H1 (cell line): Measurements from ENCODE around the gene PCDHB10. TPM values are rescaled to one million over a fixed set of nuclear protein-coding genes. Genes with fewer than 3 reads are reported as not detected.
"Not testable (repeated sequence)": the region's sequence is repeated elsewhere in the genome, so short reads cannot be mapped to it uniquely, and the experiment has no call there.

ENCODE experiments used
- CTCF ChIA-PET: fragments of 300-600 bp; sonication (Branson Sonifier 250); formaldehyde crosslinking; loops from one replicate; lab custom pipeline; 2021; ENCODE audit not compliant: partially characterized antibody; lab: Charles Lee
- POLR2A ChIA-PET: fragments of 300-600 bp; sonication (Branson Sonifier 250); formaldehyde crosslinking; loops from one replicate; lab custom pipeline; 2021; ENCODE audit warnings: inconsistent platforms; ENCODE audit not compliant: partially characterized antibody; lab: Charles Lee
- DNase-seq, 2 experiments: peaks; one replicate each; pipeline versions ENCODE4 v3.0.0 to v3.0.0-alpha.2; 2010 to 2022; ENCODE audit warnings: low spot score in 2 of 2, low read depth in 1 of 2, mixed read lengths in 1 of 2
- FAIRE-seq: peaks from 2 replicates; lab custom pipeline; 2011; peaks lifted over from hg19 to GRCh38; lab: Jason Lieb, UNC
- H2AFZ ChIP-seq: 2 replicates; pipeline ENCODE4 v1.8.1; 2012; ENCODE audit warnings: low read length, inconsistent platforms
- H2AK5ac ChIP-seq: 2 replicates; pipeline ENCODE4 v1.6.1; 2013; ENCODE audit warnings: low read depth, low read length
- H2BK120ac ChIP-seq: replicated peaks from 2 replicates; pipeline ENCODE3; 2013; ENCODE audit warnings: low read depth, low read length, inconsistent platforms
- H2BK12ac ChIP-seq: 2 replicates; pipeline ENCODE4 v1.6.1; 2013; ENCODE audit warnings: low read depth, low read length
- H2BK15ac ChIP-seq: 2 replicates; pipeline ENCODE4 v1.6.1; 2013; ENCODE audit warnings: low read length
- H2BK20ac ChIP-seq: 2 replicates; pipeline ENCODE4 v1.6.1; 2013; ENCODE audit warnings: low read length
- H2BK5ac ChIP-seq: 2 replicates; pipeline ENCODE4 v1.6.1; 2013; ENCODE audit warnings: low read depth, low read length
- H3K14ac ChIP-seq: 2 replicates; pipeline ENCODE4 v1.6.1; 2013; ENCODE audit warnings: inconsistent platforms; ENCODE audit not compliant: insufficient read length
- H3K18ac ChIP-seq: 2 replicates; pipeline ENCODE4 v1.6.1; 2013; ENCODE audit warnings: low read length; ENCODE audit errors: extremely low read depth
- H3K23ac ChIP-seq: 2 replicates; pipeline ENCODE4 v1.6.1; 2013; ENCODE audit warnings: inconsistent platforms; ENCODE audit not compliant: insufficient read length
- H3K23me2 ChIP-seq: 2 replicates; pipeline ENCODE4 v1.6.1; 2013; ENCODE audit warnings: low read depth, low read length
- H3K27ac ChIP-seq: 2 replicates; pipeline ENCODE4 v1.6.1; 2011; ENCODE audit warnings: low read depth, low read length, inconsistent platforms
- H3K27me3 ChIP-seq, 4 experiments: replicated peaks in 1 of 4; 1 replicate in 1 of 4; 2 replicates in 3 of 4; pipeline versions ENCODE4 v1.6.1 to v1.8.1; 2011 to 2013; ENCODE audit warnings: low read length in 3 of 4, mild to moderate bottlenecking in 3 of 4, inconsistent platforms in 2 of 4, mixed read lengths in 2 of 4, moderate library complexity in 1 of 4; ENCODE audit not compliant: control insufficient read depth in 3 of 4, insufficient read depth in 3 of 4; ENCODE audit errors: extremely low read depth in 1 of 4
- H3K36me3 ChIP-seq, 4 experiments: 2 replicates each; pipeline versions ENCODE4 v1.6.1 to v1.8.1; 2011 to 2013; ENCODE audit warnings: mild to moderate bottlenecking in 4 of 4, low read length in 3 of 4, moderate library complexity in 2 of 4, control low read depth in 1 of 4, inconsistent platforms in 1 of 4; ENCODE audit not compliant: insufficient read depth in 4 of 4, control insufficient read depth in 2 of 4
- H3K4ac ChIP-seq: replicated peaks from 2 replicates; pipeline ENCODE3; 2013; ENCODE audit warnings: low read length, low read depth, mixed read lengths, inconsistent platforms; ENCODE audit not compliant: insufficient read length
- H3K4me1 ChIP-seq, 4 experiments: replicated peaks in 1 of 4; 1 replicate in 1 of 4; 2 replicates in 3 of 4; pipeline versions ENCODE4 v1.6.1 to v1.8.1; 2011 to 2013; ENCODE audit warnings: low read length in 3 of 4, inconsistent platforms in 2 of 4, mixed read lengths in 1 of 4; ENCODE audit not compliant: insufficient read depth in 4 of 4, control insufficient read depth in 3 of 4
- H3K4me2 ChIP-seq, 2 experiments: 2 replicates each; pipeline versions ENCODE4 v1.6.1 to v1.8.1; 2011 to 2013; ENCODE audit warnings: low read depth in 2 of 2, low read length in 2 of 2, control low read depth in 1 of 2, inconsistent platforms in 1 of 2, mild to moderate bottlenecking in 1 of 2; ENCODE audit not compliant: insufficient read depth in 1 of 2
- H3K4me3 ChIP-seq, 4 experiments: fragments of 200-600, 300-600 bp in 1 of 4; sonication (generic), shearing (Covaris generic), sonication (Bioruptor Twin) in 1 of 4; 2 replicates each; pipeline versions ENCODE4 v1.5.1 to v1.8.1; 2011 to 2016; ENCODE audit warnings: low read length in 4 of 4, low read depth in 3 of 4, control low read depth in 2 of 4, inconsistent platforms in 2 of 4, mild to moderate bottlenecking in 2 of 4, mixed read lengths in 1 of 4, moderate library complexity in 1 of 4; ENCODE audit not compliant: insufficient read depth in 2 of 4; ENCODE audit errors: extremely low read depth in 1 of 4
- H3K56ac ChIP-seq: replicated peaks from 2 replicates; pipeline ENCODE3; 2013; ENCODE audit warnings: low read depth, mild to moderate bottlenecking, mixed read lengths, low read length, inconsistent platforms; ENCODE audit not compliant: insufficient read length
- H3K79me1 ChIP-seq: 2 replicates; pipeline ENCODE4 v1.6.1; 2013; ENCODE audit warnings: low read depth, low read length, control low read depth
- H3K79me2 ChIP-seq, 2 experiments: 2 replicates each; pipeline versions ENCODE4 v1.6.1 to v1.8.1; 2012 to 2013; ENCODE audit warnings: low read length in 2 of 2, mild to moderate bottlenecking in 2 of 2, inconsistent platforms in 1 of 2; ENCODE audit not compliant: insufficient read depth in 2 of 2, control insufficient read depth in 1 of 2
- H3K9ac ChIP-seq, 4 experiments: replicated peaks in 1 of 4; 1 replicate in 1 of 4; 2 replicates in 3 of 4; pipeline versions ENCODE4 v1.6.1 to v1.8.1; 2011 to 2013; ENCODE audit warnings: low read depth in 3 of 4, low read length in 3 of 4, control low read depth in 2 of 4, mild to moderate bottlenecking in 2 of 4, moderate library complexity in 2 of 4, inconsistent platforms in 1 of 4; ENCODE audit errors: extremely low read depth in 1 of 4
- H3K9me3 ChIP-seq, 2 experiments: 2 replicates each; pipeline versions ENCODE4 v1.6.1 to v1.8.1; 2012 to 2013; ENCODE audit warnings: mild to moderate bottlenecking in 2 of 2, moderate library complexity in 2 of 2, control low read depth in 1 of 2, inconsistent platforms in 1 of 2, low read depth in 1 of 2, low read length in 1 of 2, mixed read lengths in 1 of 2; ENCODE audit not compliant: insufficient read depth in 2 of 2
- H4K20me1 ChIP-seq, 2 experiments: replicated peaks in 1 of 2; 2 replicates each; pipeline versions ENCODE3 to v1.8.1; 2011 to 2013; ENCODE audit warnings: inconsistent platforms in 2 of 2, low read length in 2 of 2, mild to moderate bottlenecking in 1 of 2; ENCODE audit not compliant: insufficient read depth in 2 of 2, control insufficient read depth in 1 of 2
- H4K5ac ChIP-seq: 2 replicates; pipeline ENCODE4 v1.6.1; 2013; ENCODE audit warnings: low read length, low read depth, mixed read lengths, inconsistent platforms; ENCODE audit not compliant: insufficient read length
- H4K8ac ChIP-seq: 2 replicates; pipeline ENCODE4 v1.8.0; 2013; ENCODE audit warnings: mild to moderate bottlenecking, moderate library complexity, low read length, inconsistent platforms; ENCODE audit not compliant: insufficient read depth; ENCODE audit errors: extremely low read depth
- H4K91ac ChIP-seq: replicated peaks from 2 replicates; pipeline ENCODE3; 2013; ENCODE audit warnings: low read length, mixed read lengths, inconsistent platforms; ENCODE audit not compliant: insufficient read length
- WGBS, 2 experiments: shearing (Covaris generic) in 1 of 2; methylation state at CpG; one replicate each; pipeline versions ENCODE4 v1.1.6 to v1.1.7; 2013 to 2015; ENCODE audit warnings: low lambda C conversion rate in 2 of 2, mixed read lengths in 2 of 2, inconsistent platforms in 1 of 2, low coverage in 1 of 2, missing lambda C conversion rate in 1 of 2; ENCODE audit not compliant: insufficient replicate concordance in 2 of 2, insufficient coverage in 1 of 2, insufficient read length in 1 of 2; ENCODE audit errors: extremely low coverage in 1 of 2, missing lambda C conversion rate in 1 of 2; 5-methylcytosine and 5-hydroxymethylcytosine counted together
- polyA plus RNA-seq, 7 experiments: library from polyadenylated mRNA; depleted of rRNA in 3 of 7; stranded (reverse) in 5 of 7; unstranded in 2 of 7; fragments of >200 nt in 5 of 7; fragments of 200-250 nt in 2 of 7; gene quantifications; 1 replicate in 5 of 7; 2 replicates in 1 of 7; 4 replicates in 1 of 7; pipeline versions ENCODE4 v1.2.1 to v1.2.3, GENCODE V29; 2011 to 2013; ENCODE audit warnings: missing spikeins in 2 of 7, mixed read lengths in 2 of 7
- total RNA-seq: library from RNA; stranded (reverse); fragmentation: NEBNext Ultra II Directional; extraction: Animal tissue kit (Norgen Biotek cat#: 25700); gene quantifications from 2 replicates; pipeline ENCODE4 v1.2.1, GENCODE V29; 2021

The PCDHB10 gene
- total and polyA plus RNA-seq, 2 of the 8 experiments (the other 6 are each of a cell fraction or from before 2014, with no cell fraction given) = 1.3 to 1.8 TPM

DNA sequence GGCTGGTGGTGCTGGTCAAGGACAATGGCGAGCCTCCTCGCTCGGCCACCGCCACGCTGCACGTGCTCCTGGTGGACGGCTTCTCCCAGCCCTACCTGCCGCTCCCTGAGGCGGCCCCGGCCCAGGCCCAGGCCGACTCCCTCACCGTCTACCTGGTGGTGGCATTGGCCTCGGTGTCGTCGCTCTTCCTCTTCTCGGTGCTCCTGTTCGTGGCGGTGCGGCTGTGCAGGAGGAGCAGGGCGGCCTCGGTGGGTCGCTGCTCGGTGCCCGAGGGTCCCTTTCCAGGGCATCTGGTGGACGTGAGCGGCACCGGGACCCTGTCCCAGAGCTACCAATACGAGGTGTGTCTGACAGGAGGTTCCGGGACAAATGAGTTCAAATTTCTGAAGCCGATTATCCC, 33.3 kb downstream of the PCDHB10 start:
- not testable (repeated sequence) for DNase-seq, H3K4me2 ChIP-seq, H3K79me1 ChIP-seq, H2BK5ac ChIP-seq, H3K4me1 ChIP-seq, H3K23ac ChIP-seq, H3K14ac ChIP-seq, H4K91ac ChIP-seq, H3K27me3 ChIP-seq, FAIRE-seq, H3K79me2 ChIP-seq, H4K5ac ChIP-seq, H4K8ac ChIP-seq, H4K20me1 ChIP-seq, H3K27ac ChIP-seq, H3K18ac ChIP-seq, H2BK12ac ChIP-seq, H3K4me3 ChIP-seq, H3K4ac ChIP-seq, H2BK15ac ChIP-seq, H3K9ac ChIP-seq, H2BK20ac ChIP-seq, H3K56ac ChIP-seq, H2BK120ac ChIP-seq, H2AK5ac ChIP-seq, H3K23me2 ChIP-seq, H3K36me3 ChIP-seq, H2AFZ ChIP-seq, H3K9me3 ChIP-seq
- POLR2A ChIA-PET = interaction anchor here (0.9 kb wide), 1 partner anchor 95 kb away, joined by 3 read pairs; no protein-coding TSS in a partner anchor
- WGBS, 2 experiments = 100% methylated on average over 10 of the region's 30 CpGs; no CpG with 5 or more reads in 1 of the 2 experiments
- CTCF ChIA-PET = interaction anchor here (0.9 to 2.1 kb wide), 11 partner anchors 9 to 289 kb away, joined by 3 to 6 read pairs (median 4); partner anchors contain the start of genes PCDHB13, PCDHGA10, PCDHGA2 and PCDHGB6
